Neural cell (in vitro differentiated cells): ENCODE data around the gene MNS1. TPM values are rescaled to one million over a fixed set of nuclear protein-coding genes. Genes with fewer than 3 reads are reported as not detected.

Experiments
- H2AFZ ChIP-seq: fragments of 200-600, 300-800 bp; sonication (generic), shearing (Covaris generic); 2 replicates; pipeline ENCODE4 v1.6.0; 2014; ENCODE audit warnings: low read depth, mild to moderate bottlenecking, antibody characterized with exemption, low read length, moderate library complexity
- H3F3A ChIP-seq: fragments of 200-600 bp; shearing (Covaris generic); 2 replicates; pipeline ENCODE4 v1.6.1; 2016; ENCODE audit warnings: mild to moderate bottlenecking, moderate library complexity, mixed read lengths, antibody characterized with exemption, low read length; ENCODE audit not compliant: insufficient read depth, poor library complexity, severe bottlenecking
- H3K27ac ChIP-seq: fragments of 200-600, 300-800 bp; sonication (generic), shearing (Covaris generic); 2 replicates; pipeline ENCODE4 v1.5.1; 2014; ENCODE audit warnings: mild to moderate bottlenecking, low read length, moderate library complexity
- H3K27me3 ChIP-seq: fragments of 300-800, 200-600 bp; sonication (generic), shearing (Covaris generic); 2 replicates; pipeline ENCODE4 v1.6.0; 2014; ENCODE audit warnings: mild to moderate bottlenecking, low read depth, low read length, moderate library complexity; ENCODE audit not compliant: insufficient read depth
- H3K36me3 ChIP-seq: fragments of 300-800, 200-600 bp; sonication (generic), shearing (Covaris generic); 2 replicates; pipeline ENCODE4 v1.5.1; 2014; ENCODE audit warnings: mild to moderate bottlenecking, antibody characterized with exemption, low read length, moderate library complexity; ENCODE audit not compliant: insufficient read depth
- H3K4me2 ChIP-seq: fragments of 300-800, 200-600 bp; sonication (generic), shearing (Covaris generic); 2 replicates; pipeline ENCODE4 v1.6.0; 2014; ENCODE audit warnings: mild to moderate bottlenecking, low read length
- H3K4me3 ChIP-seq: fragments of 300-800, 200-600 bp; sonication (generic), shearing (Covaris generic); 2 replicates; pipeline ENCODE4 v1.5.1; 2014; ENCODE audit warnings: mild to moderate bottlenecking, low read length, moderate library complexity
- H3K79me2 ChIP-seq: fragments of 200-600 bp; shearing (Covaris generic); replicated peaks from 2 replicates; pipeline ENCODE4 v1.6.0; 2014; ENCODE audit warnings: mild to moderate bottlenecking, low read length, moderate library complexity; ENCODE audit not compliant: insufficient read depth
- H3K9ac ChIP-seq: fragments of 300-800, 200-600 bp; sonication (generic), shearing (Covaris generic); 2 replicates; pipeline ENCODE4 v1.6.1; 2016; ENCODE audit warnings: mild to moderate bottlenecking, low read length, mixed read lengths
- H3K9me2 ChIP-seq: fragments of 200-600 bp; shearing (Covaris generic); 2 replicates; pipeline ENCODE4 v1.6.1; 2016; ENCODE audit warnings: mild to moderate bottlenecking, low read length, mixed read lengths; ENCODE audit not compliant: insufficient read depth
- H3K9me3 ChIP-seq: fragments of 200-600, 300-800 bp; sonication (generic), shearing (Covaris generic); 2 replicates; pipeline ENCODE4 v1.6.1; 2016; ENCODE audit warnings: mild to moderate bottlenecking, mixed run types, low read length, moderate library complexity, mixed read lengths
- H4K20me1 ChIP-seq: fragments of 200-600 bp; shearing (Covaris generic); 2 replicates; pipeline ENCODE4 v1.6.1; 2016; ENCODE audit warnings: mild to moderate bottlenecking, mixed run types; ENCODE audit not compliant: insufficient read depth
- EP300 ChIP-seq: fragments of 450-650 bp; conservative IDR thresholded peaks from 2 replicates; pipeline ENCODE4 v1.6.1; 2014; ENCODE audit warnings: antibody characterized with exemption, mild to moderate bottlenecking, moderate library complexity; ENCODE audit not compliant: poor library complexity, severe bottlenecking
- EZH2 ChIP-seq: fragments of 200-600, 300-800 bp; shearing (Covaris generic), sonication (generic); IDR thresholded peaks from 2 replicates; pipeline ENCODE4 v1.6.1; 2014; ENCODE audit warnings: antibody characterized with exemption, low read length, borderline replicate concordance, mild to moderate bottlenecking; ENCODE audit not compliant: insufficient read depth, poor library complexity, severe bottlenecking
- MXI1 ChIP-seq: fragments of 450-650 bp; conservative IDR thresholded peaks from 2 replicates; pipeline ENCODE4 v1.6.1; 2014; ENCODE audit warnings: antibody characterized with exemption, mild to moderate bottlenecking; ENCODE audit not compliant: poor library complexity, severe bottlenecking
- POLR2AphosphoS5 ChIP-seq: IDR thresholded peaks from 2 replicates; pipeline ENCODE4 v1.6.1; 2012
- RAD21 ChIP-seq: fragments of 450-650 bp; conservative IDR thresholded peaks from 2 replicates; pipeline ENCODE4 v1.6.1; 2014; ENCODE audit warnings: antibody characterized with exemption, mild to moderate bottlenecking, moderate library complexity
- SMC3 ChIP-seq: fragments of 450-650 bp; conservative IDR thresholded peaks from 2 replicates; pipeline ENCODE4 v1.6.1; 2014; ENCODE audit warnings: antibody characterized with exemption, mild to moderate bottlenecking, moderate library complexity; ENCODE audit not compliant: poor library complexity
- TAF1 ChIP-seq: IDR thresholded peaks from 2 replicates; pipeline ENCODE4 v1.6.1; 2012; ENCODE audit warnings: low read depth
- polyA plus RNA-seq: library from polyadenylated mRNA; depleted of rRNA; stranded (reverse); fragments of >200 nt; gene quantifications from 2 replicates; pipeline ENCODE4 v1.2.3, GENCODE V29; 2014
- TF ChIP-seq, protein P1 (sequence below): fragments of 450-650 bp; IDR thresholded peaks from 2 replicates; pipeline ENCODE4 v1.5.1; 2014; ENCODE audit warnings: antibody characterized with exemption, mild to moderate bottlenecking, moderate library complexity; ENCODE audit not compliant: poor library complexity, severe bottlenecking
- TF ChIP-seq, protein P2 (sequence below): IDR thresholded peaks from 2 replicates; pipeline ENCODE4 v1.6.1; 2012; ENCODE audit warnings: borderline replicate concordance

Gene MNS1
- polyA plus RNA-seq, 1 donor from 2014 or later, result not detected

DNA sequence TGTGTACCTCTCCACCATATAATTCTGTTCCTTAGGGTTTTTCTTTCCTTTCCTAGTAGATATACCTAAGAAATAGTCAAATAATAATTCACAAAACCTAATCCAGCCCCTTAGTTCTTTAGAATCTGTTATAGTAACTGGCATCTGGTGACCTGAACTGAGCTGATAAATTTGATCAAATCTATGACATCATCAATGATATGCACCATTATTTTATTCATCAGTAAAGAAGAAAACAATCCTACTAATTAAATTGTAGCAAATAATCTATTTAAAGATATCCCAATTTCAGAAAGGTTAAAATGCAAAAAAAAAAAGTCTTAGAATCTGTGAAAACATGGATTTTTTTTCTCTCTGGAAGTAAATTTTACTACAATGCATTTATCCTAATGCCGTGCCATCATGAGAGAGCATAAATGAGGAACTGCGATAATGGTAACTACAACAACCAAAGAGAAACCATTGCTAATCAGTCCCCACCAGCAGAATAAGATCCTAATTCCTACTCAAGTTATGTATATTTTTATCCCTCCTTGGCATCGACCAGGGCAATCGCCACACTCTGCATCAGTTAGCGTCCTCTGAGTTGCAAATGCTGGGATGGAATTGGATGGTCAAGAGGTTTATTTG, 6.6 kb upstream of the MNS1 start:
- Histone ChIP-seq H2AFZ (no peak overlapping the region), H3F3A (no peaks in the 10 kb centered on the region), H3K36me3 (no peaks in the 10 kb centered on the region), H3K9me2 (no peaks in the 10 kb centered on the region), H3K4me3 (no peak overlapping the region), H3K79me2 (no peaks in the 10 kb centered on the region), H3K9me3 (no peaks in the 10 kb centered on the region), H3K27me3 (no peaks in the 10 kb centered on the region), H3K4me2 (no peak overlapping the region), H3K9ac (no peak overlapping the region), H3K27ac (no peak overlapping the region), H4K20me1 (no peaks in the 10 kb centered on the region)
- no peak for TF ChIP-seq EP300
- TF ChIP-seq RAD21, result no peak
- TF ChIP-seq, protein P1, sequence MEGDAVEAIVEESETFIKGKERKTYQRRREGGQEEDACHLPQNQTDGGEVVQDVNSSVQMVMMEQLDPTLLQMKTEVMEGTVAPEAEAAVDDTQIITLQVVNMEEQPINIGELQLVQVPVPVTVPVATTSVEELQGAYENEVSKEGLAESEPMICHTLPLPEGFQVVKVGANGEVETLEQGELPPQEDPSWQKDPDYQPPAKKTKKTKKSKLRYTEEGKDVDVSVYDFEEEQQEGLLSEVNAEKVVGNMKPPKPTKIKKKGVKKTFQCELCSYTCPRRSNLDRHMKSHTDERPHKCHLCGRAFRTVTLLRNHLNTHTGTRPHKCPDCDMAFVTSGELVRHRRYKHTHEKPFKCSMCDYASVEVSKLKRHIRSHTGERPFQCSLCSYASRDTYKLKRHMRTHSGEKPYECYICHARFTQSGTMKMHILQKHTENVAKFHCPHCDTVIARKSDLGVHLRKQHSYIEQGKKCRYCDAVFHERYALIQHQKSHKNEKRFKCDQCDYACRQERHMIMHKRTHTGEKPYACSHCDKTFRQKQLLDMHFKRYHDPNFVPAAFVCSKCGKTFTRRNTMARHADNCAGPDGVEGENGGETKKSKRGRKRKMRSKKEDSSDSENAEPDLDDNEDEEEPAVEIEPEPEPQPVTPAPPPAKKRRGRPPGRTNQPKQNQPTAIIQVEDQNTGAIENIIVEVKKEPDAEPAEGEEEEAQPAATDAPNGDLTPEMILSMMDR, result no peak

- no peak overlapping the region for H2AFZ ChIP-seq
- H3K79me2 ChIP-seq, result no peaks in the 10 kb centered on the region
- TF ChIP-seq EP300, result no peak
- no peak for TF ChIP-seq POLR2AphosphoS5
- no peak for TF ChIP-seq SMC3
- TF ChIP-seq, protein P2, sequence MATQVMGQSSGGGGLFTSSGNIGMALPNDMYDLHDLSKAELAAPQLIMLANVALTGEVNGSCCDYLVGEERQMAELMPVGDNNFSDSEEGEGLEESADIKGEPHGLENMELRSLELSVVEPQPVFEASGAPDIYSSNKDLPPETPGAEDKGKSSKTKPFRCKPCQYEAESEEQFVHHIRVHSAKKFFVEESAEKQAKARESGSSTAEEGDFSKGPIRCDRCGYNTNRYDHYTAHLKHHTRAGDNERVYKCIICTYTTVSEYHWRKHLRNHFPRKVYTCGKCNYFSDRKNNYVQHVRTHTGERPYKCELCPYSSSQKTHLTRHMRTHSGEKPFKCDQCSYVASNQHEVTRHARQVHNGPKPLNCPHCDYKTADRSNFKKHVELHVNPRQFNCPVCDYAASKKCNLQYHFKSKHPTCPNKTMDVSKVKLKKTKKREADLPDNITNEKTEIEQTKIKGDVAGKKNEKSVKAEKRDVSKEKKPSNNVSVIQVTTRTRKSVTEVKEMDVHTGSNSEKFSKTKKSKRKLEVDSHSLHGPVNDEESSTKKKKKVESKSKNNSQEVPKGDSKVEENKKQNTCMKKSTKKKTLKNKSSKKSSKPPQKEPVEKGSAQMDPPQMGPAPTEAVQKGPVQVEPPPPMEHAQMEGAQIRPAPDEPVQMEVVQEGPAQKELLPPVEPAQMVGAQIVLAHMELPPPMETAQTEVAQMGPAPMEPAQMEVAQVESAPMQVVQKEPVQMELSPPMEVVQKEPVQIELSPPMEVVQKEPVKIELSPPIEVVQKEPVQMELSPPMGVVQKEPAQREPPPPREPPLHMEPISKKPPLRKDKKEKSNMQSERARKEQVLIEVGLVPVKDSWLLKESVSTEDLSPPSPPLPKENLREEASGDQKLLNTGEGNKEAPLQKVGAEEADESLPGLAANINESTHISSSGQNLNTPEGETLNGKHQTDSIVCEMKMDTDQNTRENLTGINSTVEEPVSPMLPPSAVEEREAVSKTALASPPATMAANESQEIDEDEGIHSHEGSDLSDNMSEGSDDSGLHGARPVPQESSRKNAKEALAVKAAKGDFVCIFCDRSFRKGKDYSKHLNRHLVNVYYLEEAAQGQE, result no peak
- TF ChIP-seq, protein P1, result no peak
- no peak for TF ChIP-seq EZH2
- TF ChIP-seq TAF1, result no peak
- TF ChIP-seq MXI1, result no peak
- no peak for TF ChIP-seq RAD21
- H3K9me3 ChIP-seq, result no peaks in the 10 kb centered on the region
- H3K9me2 ChIP-seq, result no peaks in the 10 kb centered on the region
- H3K9ac ChIP-seq, result no peak overlapping the region
- no peaks in the 10 kb centered on the region for H3K36me3 ChIP-seq
- no peak overlapping the region for H3K4me3 ChIP-seq
- no peaks in the 10 kb centered on the region for H3K27me3 ChIP-seq
- H3F3A ChIP-seq, result no peaks in the 10 kb centered on the region
- H4K20me1 ChIP-seq, result no peaks in the 10 kb centered on the region
- no peak overlapping the region for H3K27ac ChIP-seq
- no peak overlapping the region for H3K4me2 ChIP-seq
Measured at GRCh38 chr15:56469483-56469882, 4.5 kb upstream of the MNS1 start.
